Neural cell (in vitro differentiated cells): ENCODE data around the gene ZNF830. TPM values are rescaled to one million over a fixed set of nuclear protein-coding genes. Genes with fewer than 3 reads are reported as not detected.
"Not testable (repeated sequence)": the region's sequence is repeated elsewhere in the genome, so short reads cannot be mapped to it uniquely, and the experiment has no call there.

ENCODE experiments used
- H2AFZ ChIP-seq: fragments of 200-600, 300-800 bp; sonication (generic), shearing (Covaris generic); 2 replicates; pipeline ENCODE4 v1.6.0; 2014; ENCODE audit warnings: low read depth, mild to moderate bottlenecking, antibody characterized with exemption, low read length, moderate library complexity
- H3F3A ChIP-seq: fragments of 200-600 bp; shearing (Covaris generic); 2 replicates; pipeline ENCODE4 v1.6.1; 2016; ENCODE audit warnings: mild to moderate bottlenecking, moderate library complexity, mixed read lengths, antibody characterized with exemption, low read length; ENCODE audit not compliant: insufficient read depth, poor library complexity, severe bottlenecking
- H3K27ac ChIP-seq: fragments of 200-600, 300-800 bp; sonication (generic), shearing (Covaris generic); 2 replicates; pipeline ENCODE4 v1.5.1; 2014; ENCODE audit warnings: mild to moderate bottlenecking, low read length, moderate library complexity
- H3K27me3 ChIP-seq: fragments of 300-800, 200-600 bp; sonication (generic), shearing (Covaris generic); 2 replicates; pipeline ENCODE4 v1.6.0; 2014; ENCODE audit warnings: mild to moderate bottlenecking, low read depth, low read length, moderate library complexity; ENCODE audit not compliant: insufficient read depth
- H3K36me3 ChIP-seq: fragments of 300-800, 200-600 bp; sonication (generic), shearing (Covaris generic); 2 replicates; pipeline ENCODE4 v1.5.1; 2014; ENCODE audit warnings: mild to moderate bottlenecking, antibody characterized with exemption, low read length, moderate library complexity; ENCODE audit not compliant: insufficient read depth
- H3K4me2 ChIP-seq: fragments of 300-800, 200-600 bp; sonication (generic), shearing (Covaris generic); 2 replicates; pipeline ENCODE4 v1.6.0; 2014; ENCODE audit warnings: mild to moderate bottlenecking, low read length
- H3K4me3 ChIP-seq: fragments of 300-800, 200-600 bp; sonication (generic), shearing (Covaris generic); 2 replicates; pipeline ENCODE4 v1.5.1; 2014; ENCODE audit warnings: mild to moderate bottlenecking, low read length, moderate library complexity
- H3K79me2 ChIP-seq: fragments of 200-600 bp; shearing (Covaris generic); replicated peaks from 2 replicates; pipeline ENCODE4 v1.6.0; 2014; ENCODE audit warnings: mild to moderate bottlenecking, low read length, moderate library complexity; ENCODE audit not compliant: insufficient read depth
- H3K9ac ChIP-seq: fragments of 300-800, 200-600 bp; sonication (generic), shearing (Covaris generic); 2 replicates; pipeline ENCODE4 v1.6.1; 2016; ENCODE audit warnings: mild to moderate bottlenecking, low read length, mixed read lengths
- H3K9me2 ChIP-seq: fragments of 200-600 bp; shearing (Covaris generic); 2 replicates; pipeline ENCODE4 v1.6.1; 2016; ENCODE audit warnings: mild to moderate bottlenecking, low read length, mixed read lengths; ENCODE audit not compliant: insufficient read depth
- H3K9me3 ChIP-seq: fragments of 200-600, 300-800 bp; sonication (generic), shearing (Covaris generic); 2 replicates; pipeline ENCODE4 v1.6.1; 2016; ENCODE audit warnings: mild to moderate bottlenecking, mixed run types, low read length, moderate library complexity, mixed read lengths
- H4K20me1 ChIP-seq: fragments of 200-600 bp; shearing (Covaris generic); 2 replicates; pipeline ENCODE4 v1.6.1; 2016; ENCODE audit warnings: mild to moderate bottlenecking, mixed run types; ENCODE audit not compliant: insufficient read depth
- CTCF ChIP-seq: fragments of 450-650 bp; IDR thresholded peaks from 2 replicates; pipeline ENCODE4 v1.5.1; 2014; ENCODE audit warnings: antibody characterized with exemption, mild to moderate bottlenecking, moderate library complexity; ENCODE audit not compliant: poor library complexity, severe bottlenecking
- EP300 ChIP-seq: fragments of 450-650 bp; conservative IDR thresholded peaks from 2 replicates; pipeline ENCODE4 v1.6.1; 2014; ENCODE audit warnings: antibody characterized with exemption, mild to moderate bottlenecking, moderate library complexity; ENCODE audit not compliant: poor library complexity, severe bottlenecking
- EZH2 ChIP-seq: fragments of 200-600, 300-800 bp; shearing (Covaris generic), sonication (generic); IDR thresholded peaks from 2 replicates; pipeline ENCODE4 v1.6.1; 2014; ENCODE audit warnings: antibody characterized with exemption, low read length, borderline replicate concordance, mild to moderate bottlenecking; ENCODE audit not compliant: insufficient read depth, poor library complexity, severe bottlenecking
- MXI1 ChIP-seq: fragments of 450-650 bp; conservative IDR thresholded peaks from 2 replicates; pipeline ENCODE4 v1.6.1; 2014; ENCODE audit warnings: antibody characterized with exemption, mild to moderate bottlenecking; ENCODE audit not compliant: poor library complexity, severe bottlenecking
- POLR2AphosphoS5 ChIP-seq: IDR thresholded peaks from 2 replicates; pipeline ENCODE4 v1.6.1; 2012
- RAD21 ChIP-seq: fragments of 450-650 bp; conservative IDR thresholded peaks from 2 replicates; pipeline ENCODE4 v1.6.1; 2014; ENCODE audit warnings: antibody characterized with exemption, mild to moderate bottlenecking, moderate library complexity
- REST ChIP-seq: IDR thresholded peaks from 2 replicates; pipeline ENCODE4 v1.6.1; 2012; ENCODE audit warnings: borderline replicate concordance
- SMC3 ChIP-seq: fragments of 450-650 bp; conservative IDR thresholded peaks from 2 replicates; pipeline ENCODE4 v1.6.1; 2014; ENCODE audit warnings: antibody characterized with exemption, mild to moderate bottlenecking, moderate library complexity; ENCODE audit not compliant: poor library complexity
- TAF1 ChIP-seq: IDR thresholded peaks from 2 replicates; pipeline ENCODE4 v1.6.1; 2012; ENCODE audit warnings: low read depth
- polyA plus RNA-seq: library from polyadenylated mRNA; depleted of rRNA; stranded (reverse); fragments of >200 nt; gene quantifications from 2 replicates; pipeline ENCODE4 v1.2.3, GENCODE V29; 2014

Gene ZNF830
- polyA plus RNA-seq, 1 donor from 2014 or later, result 14.7 TPM

- H2AFZ ChIP-seq, result no peak overlapping the region
- H3K9me3 ChIP-seq, result no peaks in the 10 kb centered on the region
- no peak overlapping the region for H3K4me2 ChIP-seq
- H3K27me3 ChIP-seq, result no peaks in the 10 kb centered on the region
- no peak overlapping the region for H3K4me3 ChIP-seq
- peak; percentile 62 for TF ChIP-seq CTCF
- peak; percentile 63 for TF ChIP-seq SMC3
- no peak for TF ChIP-seq MXI1
- TF ChIP-seq RAD21, result peak; percentile 69
- no peaks in the 10 kb centered on the region for H3K36me3 ChIP-seq
- H3K79me2 ChIP-seq, result no peaks in the 10 kb centered on the region
- no peaks in the 10 kb centered on the region for H3F3A ChIP-seq
- no peak overlapping the region for H3K9ac ChIP-seq
- H3K9me2 ChIP-seq, result no peaks in the 10 kb centered on the region
- no peak overlapping the region for H3K27ac ChIP-seq
- no peaks in the 10 kb centered on the region for H4K20me1 ChIP-seq
These were observed 36.9 kb downstream of the ZNF830 start for GRCh38 chr17:34998205-34998604.

- Histone ChIP-seq H2AFZ (no peak overlapping the region), H3K27ac (no peak overlapping the region), H3F3A (no peaks in the 10 kb centered on the region), H3K4me2 (no peak overlapping the region), H3K27me3 (no peaks in the 10 kb centered on the region), H4K20me1 (no peaks in the 10 kb centered on the region), H3K36me3 (no peaks in the 10 kb centered on the region), H3K9me3 (no peaks in the 10 kb centered on the region), H3K9ac (no peak overlapping the region), H3K79me2 (no peaks in the 10 kb centered on the region), H3K4me3 (no peak overlapping the region), H3K9me2 (no peaks in the 10 kb centered on the region)
- no peak for TF ChIP-seq TAF1
- no peak for TF ChIP-seq CTCF
- no peak for TF ChIP-seq EZH2
- TF ChIP-seq POLR2AphosphoS5, result no peak
- TF ChIP-seq SMC3, result no peak
- TF ChIP-seq REST, result no peak
- TF ChIP-seq RAD21, result no peak
- TF ChIP-seq EP300, result no peak
- no peak for TF ChIP-seq MXI1
These were observed 38.1 kb downstream of the ZNF830 start for GRCh38 chr17:34999456-34999855.

GRCh38 chr17:35000965-35001364 is 39.6 kb downstream of the ZNF830 start:
- H2AFZ ChIP-seq, H3K4me2 ChIP-seq, H3K9me3 ChIP-seq, H3K36me3 ChIP-seq, H3K9me2 ChIP-seq, H3K9ac ChIP-seq, H3K79me2 ChIP-seq, H3K27ac ChIP-seq, H3K4me3 ChIP-seq, H3K27me3 ChIP-seq, H4K20me1 ChIP-seq, H3F3A ChIP-seq: not testable (repeated sequence)
